ENCODE results near the gene HLA-DMB.

Gene HLA-DMB

DNA sequence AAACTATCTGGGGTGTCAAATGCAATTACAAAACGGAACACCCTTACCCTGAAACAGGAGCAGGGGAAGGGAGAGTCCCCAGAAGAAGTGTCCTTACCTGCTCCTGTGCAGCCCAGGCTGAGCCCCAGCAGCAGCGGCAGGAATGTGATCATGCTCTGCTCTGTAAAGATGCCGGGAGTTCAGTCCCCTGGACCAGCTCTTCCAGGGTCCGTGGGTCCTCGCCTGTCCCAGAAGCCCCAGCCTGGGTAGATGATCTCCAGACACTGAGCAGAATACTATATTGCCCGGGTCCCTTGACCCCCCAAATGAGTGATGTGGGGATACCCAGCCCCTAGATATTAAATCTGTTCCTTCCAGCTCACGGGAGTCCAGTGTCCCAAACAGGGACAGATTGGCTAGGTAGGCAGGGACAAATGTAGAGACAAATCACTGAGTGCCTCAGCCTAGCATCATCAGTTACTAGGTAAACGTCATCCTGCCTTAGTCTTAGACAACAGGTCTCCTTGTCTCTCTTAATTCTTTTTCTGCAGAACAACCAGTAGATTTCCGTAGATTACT, at the start of gene HLA-DMB:
TSS of gene HLA-DMB (minus strand) at position 373 of the 558 bp plus-strand sequence. CDS start at position 152, 221 bp downstream.
- H3K4me3 ChIP-seq (ENCODE audit: low read depth, low read length) = no peak within 1 kb of the TSS

DNA sequence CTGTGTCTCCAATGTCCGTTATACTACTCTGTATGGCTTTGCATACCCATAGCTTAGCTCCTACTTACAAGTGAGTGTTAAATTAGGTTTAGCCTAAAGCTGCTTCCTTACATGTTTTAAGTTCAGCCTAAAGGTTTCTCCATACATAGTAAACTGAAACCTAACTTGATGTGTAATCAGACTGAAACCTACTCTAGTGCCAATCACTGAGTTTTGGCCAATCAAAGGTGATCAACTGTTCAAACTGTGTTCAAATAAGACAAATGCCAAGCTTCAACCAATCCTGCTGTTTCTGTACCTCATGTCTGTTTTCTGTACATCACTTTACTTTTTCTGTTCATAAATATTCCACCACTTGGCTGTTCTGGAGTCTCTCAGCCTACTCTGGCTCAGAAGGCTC, 48.5 kb upstream of the HLA-DMB start:
- H3K4me3 ChIP-seq (ENCODE audit: low read depth, low read length) = no peak overlapping the region

DNA sequence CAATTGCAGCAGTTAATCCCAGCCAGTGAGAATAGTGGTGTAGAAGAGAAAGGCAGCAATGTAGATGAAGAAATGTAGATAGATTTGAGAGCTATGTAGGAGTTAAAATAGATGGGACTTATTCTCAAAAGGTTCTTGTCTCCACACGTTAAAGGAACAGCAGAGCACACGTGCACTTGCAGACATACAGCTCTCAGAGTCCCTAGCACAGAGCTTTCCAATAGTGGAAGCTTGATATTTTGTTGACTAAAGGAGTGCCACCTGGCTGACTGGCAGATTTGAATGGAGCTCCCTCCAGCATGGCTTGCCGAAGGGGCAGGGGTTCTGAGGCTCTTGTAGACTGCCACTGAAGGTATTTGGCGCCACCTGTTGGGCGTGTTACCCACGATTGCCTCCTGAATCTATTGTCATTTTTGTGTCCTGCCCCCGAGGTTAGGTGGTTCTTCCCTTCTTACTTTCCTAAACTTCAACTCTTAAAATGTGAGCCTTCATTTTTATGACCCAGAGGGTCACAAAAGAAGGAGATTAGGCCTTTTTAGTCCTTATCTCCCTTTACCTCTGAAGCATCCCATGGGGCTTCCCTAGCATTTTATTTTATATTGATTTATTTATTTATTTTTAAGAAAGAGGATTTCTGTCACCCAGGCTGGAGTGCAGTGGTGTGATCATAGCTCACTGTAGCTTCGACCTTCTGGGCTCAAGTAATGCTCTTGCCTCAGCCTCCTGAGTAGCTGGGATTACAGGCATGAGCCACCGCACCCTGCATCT, 44.0 kb upstream of the HLA-DMB start:
- H3K4me3 ChIP-seq (ENCODE audit: low read depth, low read length) = no peak overlapping the region

DNA sequence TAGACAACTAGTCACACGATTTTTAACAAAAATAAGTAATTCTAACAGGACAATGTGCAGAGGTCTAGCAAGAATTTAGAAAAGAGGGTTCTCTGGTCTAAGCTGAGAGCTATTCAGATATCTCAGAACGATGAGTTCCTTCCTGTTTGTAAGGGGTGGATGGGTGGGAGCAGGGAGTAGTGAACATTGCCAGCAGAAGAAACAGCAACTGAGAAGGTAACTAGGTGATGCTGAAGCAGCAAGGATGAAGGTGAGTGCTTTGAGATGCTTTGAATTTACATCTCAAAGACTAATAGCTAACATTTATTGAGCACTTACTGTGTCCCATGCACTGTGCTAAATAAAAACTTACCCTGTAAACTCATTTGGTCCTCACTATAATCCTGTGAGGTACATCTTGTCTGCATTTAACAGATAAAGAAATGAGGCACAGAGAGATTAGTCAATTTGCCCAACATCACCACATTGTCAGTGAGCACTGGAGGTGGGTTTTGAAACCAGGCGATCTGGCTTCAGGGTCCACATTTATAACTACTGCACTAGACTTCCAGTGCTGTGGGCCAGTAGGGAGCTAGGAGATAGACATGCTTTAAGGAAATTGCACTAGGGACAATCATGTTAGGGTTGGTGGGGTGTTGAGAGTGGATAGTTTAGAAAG, 43.3 kb upstream of the HLA-DMB start:
- no peak overlapping the region for H3K4me3 ChIP-seq (ENCODE audit: low read depth, low read length)

DNA sequence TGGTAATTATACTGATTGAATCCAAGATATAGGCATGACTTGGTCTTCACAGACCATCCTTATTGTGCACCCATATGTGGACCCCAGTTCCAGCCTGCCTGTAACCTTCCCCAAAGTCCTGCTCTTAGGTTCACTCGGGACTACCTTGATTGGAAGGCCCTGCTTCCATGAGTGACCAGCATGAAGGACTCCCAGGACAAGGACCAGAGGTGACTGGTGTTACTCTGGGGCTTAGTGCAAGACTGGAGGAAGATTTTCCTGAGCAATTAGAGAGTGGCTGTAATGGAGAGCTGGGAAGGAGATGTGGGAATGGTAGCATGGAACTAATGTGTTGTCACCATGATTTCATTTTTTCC, 42.6 kb upstream of the HLA-DMB start:
- no peak overlapping the region for H3K4me3 ChIP-seq (ENCODE audit: low read depth, low read length)

DNA sequence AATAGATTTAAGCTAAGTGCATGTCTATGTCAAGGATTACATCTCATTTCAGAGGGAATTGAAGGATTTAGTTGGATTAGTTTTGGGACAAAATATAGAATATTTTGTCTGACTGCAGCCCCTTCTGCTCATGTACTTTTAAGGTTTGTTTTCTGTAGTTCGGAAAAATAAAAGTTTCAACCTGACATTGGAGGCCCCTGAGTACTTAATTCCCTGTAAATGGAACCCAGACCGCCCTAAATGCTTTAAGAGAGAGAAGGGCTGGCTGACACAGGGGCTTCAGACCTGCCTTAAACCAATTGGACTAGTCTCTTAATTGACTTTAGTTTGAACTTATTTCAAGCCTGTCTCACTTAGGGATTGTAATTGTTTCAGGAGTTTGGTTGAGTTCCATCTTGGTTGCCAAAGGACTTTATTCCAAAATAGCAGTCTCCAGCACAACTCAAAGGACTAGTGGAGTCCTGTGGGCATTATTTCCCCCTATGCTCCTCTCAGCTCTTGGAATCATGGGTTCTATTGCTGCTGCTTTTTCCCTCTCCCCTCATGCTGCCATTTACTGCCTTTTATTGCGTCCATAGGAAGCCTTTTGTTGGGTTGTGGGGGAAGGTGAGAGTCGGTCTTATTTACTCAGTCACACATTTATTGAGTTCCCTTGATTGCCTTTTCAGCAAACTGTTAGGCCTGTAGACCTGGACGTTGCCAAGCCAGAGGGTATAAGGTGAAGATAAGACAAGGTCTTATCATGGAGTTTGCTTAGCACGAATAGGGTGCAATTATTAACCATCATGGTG, 42.1 kb upstream of the HLA-DMB start:
- no peak overlapping the region for H3K4me3 ChIP-seq (ENCODE audit: low read depth, low read length)

DNA sequence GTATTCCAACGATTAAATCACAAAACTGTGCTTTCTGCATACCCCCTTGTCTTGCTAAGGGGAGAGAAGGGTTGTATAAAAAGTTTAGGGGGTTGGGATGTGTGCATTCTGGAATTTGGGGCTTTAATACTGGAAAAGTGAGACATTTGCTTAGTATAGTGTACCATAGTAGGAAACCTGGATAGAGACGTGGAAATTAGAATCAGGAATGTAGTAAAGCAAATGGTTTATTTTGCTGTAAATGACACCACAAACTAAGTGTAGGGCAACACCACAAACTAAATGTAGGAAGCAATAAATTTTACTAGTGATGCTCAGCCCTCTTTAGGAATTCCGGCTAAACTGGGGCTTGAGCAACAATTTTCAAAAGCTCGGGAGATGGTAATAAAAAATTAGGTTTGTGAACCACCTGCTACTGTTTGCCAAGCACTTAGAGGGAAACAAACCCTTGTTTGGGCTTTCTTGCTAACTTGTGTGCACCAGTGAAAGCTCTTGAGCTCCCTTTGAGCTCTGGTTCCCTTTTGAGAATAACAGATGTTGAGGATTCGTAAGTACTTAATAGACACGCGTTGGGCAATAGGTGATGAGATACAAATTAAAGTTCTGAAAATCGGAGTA, 41.4 kb upstream of the HLA-DMB start:
- H3K4me3 ChIP-seq (ENCODE audit: low read depth, low read length) = no peak overlapping the region

DNA sequence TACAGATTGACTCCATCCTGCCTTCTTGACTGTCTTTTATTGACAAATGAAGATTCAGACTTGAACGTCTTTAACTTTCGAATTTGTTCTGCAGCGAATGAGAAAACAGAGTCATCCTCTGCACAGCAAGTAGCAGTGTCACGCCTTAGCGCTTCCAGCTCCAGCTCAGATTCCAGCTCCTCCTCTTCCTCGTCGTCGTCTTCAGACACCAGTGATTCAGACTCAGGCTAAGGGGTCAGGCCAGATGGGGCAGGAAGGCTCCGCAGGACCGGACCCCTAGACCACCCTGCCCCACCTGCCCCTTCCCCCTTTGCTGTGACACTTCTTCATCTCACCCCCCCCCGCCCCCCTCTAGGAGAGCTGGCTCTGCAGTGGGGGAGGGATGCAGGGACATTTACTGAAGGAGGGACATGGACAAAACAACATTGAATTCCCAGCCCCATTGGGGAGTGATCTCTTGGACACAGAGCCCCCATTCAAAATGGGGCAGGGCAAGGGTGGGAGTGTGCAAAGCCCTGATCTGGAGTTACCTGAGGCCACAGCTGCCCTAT, 39.7 kb upstream of the HLA-DMB start:
- H3K4me3 ChIP-seq (ENCODE audit: low read depth, low read length) = no peak overlapping the region

DNA sequence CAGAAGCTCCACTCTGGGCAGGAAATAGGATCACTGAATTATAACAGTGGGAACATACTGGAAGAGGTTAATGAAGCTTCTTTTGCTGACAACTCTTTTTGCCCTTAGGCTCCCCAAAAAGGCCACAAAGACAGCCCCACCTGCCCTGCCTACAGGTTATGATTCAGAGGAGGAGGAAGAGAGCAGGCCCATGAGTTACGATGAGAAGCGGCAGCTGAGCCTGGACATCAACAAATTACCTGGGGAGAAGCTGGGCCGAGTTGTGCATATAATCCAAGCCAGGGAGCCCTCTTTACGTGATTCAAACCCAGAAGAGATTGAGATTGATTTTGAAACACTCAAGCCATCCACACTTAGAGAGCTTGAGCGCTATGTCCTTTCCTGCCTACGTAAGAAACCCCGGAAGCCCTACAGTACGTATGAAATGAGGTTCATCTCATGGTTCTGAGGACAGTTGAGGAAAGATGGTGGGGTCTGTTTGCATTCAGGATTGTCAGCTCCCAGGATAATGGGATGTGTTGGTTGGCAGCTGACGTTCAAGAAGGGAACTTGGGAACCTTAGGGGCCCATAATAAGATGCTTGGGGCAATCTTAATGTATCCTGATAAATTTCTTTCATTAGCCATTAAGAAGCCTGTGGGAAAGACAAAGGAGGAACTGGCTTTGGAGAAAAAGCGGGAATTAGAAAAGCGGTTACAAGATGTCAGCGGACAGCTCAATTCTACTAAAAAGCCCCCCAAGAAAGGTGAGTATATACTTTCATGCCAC, 39.1 kb upstream of the HLA-DMB start:
- no peak overlapping the region for H3K4me3 ChIP-seq (ENCODE audit: low read depth, low read length)

DNA sequence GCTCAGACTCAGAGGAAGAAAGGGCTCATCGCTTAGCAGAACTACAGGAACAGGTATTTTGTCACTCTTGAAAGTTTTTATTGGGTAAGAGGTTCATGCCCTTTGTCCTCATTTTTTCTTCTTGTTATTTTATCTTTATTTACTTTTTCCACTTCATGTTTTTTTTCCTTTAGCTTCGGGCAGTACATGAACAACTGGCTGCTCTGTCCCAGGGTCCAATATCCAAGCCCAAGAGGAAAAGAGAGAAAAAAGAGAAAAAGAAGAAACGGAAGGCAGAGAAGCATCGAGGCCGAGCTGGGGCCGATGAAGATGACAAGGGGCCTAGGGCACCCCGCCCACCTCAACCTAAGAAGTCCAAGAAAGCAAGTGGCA, 37.1 kb upstream of the HLA-DMB start:
- no peak overlapping the region for H3K4me3 ChIP-seq (ENCODE audit: low read depth, low read length)

DNA sequence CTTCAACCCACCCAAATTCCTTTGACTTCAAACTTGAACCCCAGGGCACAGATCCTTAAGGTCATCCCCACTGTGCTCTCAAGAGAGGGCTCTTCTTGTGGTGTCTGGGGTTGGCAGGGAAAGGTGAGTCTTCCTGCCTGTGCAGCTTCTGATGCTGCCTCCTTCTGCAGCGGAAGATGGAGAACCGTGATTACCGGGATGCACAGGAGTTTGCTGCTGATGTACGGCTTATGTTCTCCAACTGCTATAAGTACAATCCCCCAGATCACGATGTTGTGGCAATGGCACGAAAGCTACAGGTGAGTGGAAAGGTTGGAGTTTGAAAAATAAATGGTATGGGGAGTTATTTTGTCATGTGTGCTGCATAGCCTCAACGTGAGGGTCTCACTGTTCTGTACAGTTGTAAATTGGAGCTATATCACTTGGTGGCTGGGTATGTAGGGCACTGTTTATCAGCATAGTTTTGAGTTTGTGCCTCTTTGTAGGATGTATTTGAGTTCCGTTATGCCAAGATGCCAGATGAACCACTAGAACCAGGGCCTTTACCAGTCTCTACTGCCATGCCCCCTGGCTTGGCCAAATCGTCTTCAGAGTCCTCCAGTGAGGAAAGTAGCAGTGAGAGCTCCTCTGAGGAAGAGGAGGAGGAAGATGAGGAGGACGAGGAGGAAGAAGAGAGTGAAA, 36.6 kb upstream of the HLA-DMB start:
- H3K4me3 ChIP-seq (ENCODE audit: low read depth, low read length) = no peak overlapping the region

DNA sequence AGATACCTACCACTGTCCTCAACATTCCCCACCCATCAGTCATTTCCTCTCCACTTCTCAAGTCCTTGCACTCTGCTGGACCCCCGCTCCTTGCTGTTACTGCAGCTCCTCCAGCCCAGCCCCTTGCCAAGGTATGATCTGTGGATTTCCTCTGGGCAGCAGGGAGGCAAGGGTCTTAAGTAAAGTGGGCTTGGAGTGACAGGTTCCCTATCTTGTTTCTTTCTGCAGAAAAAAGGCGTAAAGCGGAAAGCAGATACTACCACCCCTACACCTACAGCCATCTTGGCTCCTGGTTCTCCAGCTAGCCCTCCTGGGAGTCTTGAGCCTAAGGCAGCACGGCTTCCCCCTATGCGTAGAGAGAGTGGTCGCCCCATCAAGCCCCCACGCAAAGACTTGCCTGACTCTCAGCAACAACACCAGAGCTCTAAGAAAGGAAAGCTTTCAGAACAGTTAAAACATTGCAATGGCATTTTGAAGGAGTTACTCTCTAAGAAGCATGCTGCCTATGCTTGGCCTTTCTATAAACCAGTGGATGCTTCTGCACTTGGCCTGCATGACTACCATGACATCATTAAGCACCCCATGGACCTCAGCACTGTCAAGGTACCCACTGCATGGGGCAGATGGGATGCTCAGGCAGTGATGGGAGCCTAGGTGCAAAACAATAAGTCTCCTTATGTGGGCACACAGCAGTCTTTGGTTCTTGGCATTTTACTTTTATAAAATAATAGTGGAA, 35.7 kb upstream of the HLA-DMB start:
- no peak overlapping the region for H3K4me3 ChIP-seq (ENCODE audit: low read depth, low read length)

DNA sequence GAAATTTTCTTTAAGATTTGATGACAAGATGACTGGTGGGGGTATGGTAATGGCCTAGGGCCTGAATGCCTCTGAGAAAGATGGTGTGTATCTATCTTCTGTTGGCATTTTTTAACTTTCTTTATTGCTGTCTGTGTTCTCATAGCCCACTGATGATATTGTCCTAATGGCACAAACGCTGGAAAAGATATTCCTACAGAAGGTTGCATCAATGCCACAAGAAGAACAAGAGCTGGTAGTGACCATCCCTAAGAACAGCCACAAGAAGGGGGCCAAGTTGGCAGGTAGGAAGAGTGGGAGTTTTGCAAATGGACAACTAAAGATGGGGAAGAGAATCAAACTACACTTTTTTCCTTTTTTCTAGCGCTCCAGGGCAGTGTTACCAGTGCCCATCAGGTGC, 35.1 kb upstream of the HLA-DMB start:
- H3K4me3 ChIP-seq (ENCODE audit: low read depth, low read length) = no peak overlapping the region

DNA sequence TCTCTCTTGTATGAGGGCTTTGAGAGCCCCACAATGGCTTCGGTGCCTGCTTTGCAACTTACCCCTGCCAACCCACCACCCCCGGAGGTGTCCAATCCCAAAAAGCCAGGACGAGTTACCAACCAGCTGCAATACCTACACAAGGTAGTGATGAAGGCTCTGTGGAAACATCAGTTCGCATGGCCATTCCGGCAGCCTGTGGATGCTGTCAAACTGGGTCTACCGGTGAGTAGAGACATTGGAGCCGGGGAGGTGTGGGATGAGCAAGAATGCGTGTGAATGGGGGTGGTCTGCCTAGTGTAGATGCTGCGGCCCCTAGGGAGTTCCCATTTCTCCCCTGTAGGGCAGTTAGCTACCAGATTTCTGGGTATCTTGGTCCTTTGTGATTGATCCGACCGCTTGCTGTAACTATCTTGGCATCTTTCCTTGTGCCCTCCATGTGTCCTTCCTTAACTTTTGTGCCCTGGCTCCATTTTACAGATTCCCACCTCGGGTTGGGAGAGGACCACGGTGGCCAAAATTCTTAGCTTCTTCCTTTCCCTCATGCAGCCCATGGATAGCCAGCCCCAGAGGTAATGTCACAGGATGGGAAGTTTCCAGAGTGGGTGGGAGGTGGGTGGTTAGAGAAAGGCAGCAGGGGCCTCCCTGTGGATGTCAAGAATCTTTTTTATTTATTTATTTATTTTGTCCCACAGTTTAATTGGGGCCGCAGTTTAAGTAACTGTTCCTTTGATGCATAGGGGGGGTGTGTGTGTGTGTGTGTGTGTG, 33.9 kb upstream of the HLA-DMB start:
- H3K4me3 ChIP-seq (ENCODE audit: low read depth, low read length) = peak overlapping the region; percentile 97

DNA sequence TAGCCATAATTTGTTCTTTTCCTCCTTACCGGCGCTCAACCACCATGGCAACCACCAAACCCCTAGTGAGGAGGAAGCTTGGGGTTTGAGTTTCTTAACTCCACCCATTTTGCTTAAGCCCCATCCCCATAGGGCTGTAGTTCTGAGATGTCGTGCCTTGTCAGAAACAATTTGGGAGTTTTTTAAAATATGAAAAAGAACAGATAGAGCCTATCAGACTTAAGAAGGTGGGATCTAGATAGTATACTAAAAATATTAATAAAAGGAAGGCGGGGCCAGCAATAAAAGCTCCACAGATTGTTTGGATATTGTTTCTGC, 33.1 kb upstream of the HLA-DMB start:
- peak overlapping the region; percentile 97 for H3K4me3 ChIP-seq (ENCODE audit: low read depth, low read length)

DNA sequence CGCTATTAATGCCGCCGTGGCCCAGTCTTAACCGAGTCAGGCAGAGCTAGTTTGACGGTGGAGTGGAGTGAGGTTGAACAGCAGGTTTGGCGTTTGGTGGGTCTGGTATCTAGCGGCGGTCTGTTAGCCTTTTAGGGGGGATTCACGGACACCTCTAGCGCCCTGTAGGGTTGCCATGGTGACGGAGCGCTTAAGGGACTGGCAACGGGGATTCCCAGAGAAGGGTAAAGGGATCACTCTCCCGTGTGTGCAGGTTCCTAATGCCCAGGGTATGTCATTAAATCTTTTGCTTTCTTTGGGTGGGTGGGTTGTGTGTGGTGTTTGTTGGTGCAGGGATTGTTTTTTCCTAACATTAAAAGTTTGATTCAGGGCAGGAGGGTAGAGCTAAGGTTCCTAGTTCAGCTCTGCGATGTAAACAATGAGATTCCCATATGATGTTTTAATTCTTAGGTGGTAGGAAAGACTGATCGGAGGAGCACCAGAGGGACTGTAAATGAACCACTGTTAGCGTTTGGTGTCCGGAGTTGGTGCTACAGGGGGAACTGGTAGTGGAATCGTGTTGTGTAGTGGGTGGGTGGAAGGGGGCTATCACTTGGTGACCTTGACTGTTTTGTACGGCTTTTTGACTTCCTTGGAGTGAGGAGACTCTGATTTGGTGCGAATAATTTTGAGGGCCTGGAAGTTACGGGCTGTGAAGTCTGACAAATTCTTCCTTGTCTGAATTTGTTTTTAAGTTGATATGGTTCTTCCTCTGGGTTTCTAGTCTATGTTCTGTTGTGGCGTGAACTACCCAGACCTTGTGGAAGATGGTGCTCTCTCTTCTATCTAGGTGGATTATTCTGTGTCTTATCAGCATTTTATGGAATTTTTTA, 32.6 kb upstream of the HLA-DMB start:
- H3K4me3 ChIP-seq (ENCODE audit: low read depth, low read length) = peak overlapping the region; percentile 97

DNA sequence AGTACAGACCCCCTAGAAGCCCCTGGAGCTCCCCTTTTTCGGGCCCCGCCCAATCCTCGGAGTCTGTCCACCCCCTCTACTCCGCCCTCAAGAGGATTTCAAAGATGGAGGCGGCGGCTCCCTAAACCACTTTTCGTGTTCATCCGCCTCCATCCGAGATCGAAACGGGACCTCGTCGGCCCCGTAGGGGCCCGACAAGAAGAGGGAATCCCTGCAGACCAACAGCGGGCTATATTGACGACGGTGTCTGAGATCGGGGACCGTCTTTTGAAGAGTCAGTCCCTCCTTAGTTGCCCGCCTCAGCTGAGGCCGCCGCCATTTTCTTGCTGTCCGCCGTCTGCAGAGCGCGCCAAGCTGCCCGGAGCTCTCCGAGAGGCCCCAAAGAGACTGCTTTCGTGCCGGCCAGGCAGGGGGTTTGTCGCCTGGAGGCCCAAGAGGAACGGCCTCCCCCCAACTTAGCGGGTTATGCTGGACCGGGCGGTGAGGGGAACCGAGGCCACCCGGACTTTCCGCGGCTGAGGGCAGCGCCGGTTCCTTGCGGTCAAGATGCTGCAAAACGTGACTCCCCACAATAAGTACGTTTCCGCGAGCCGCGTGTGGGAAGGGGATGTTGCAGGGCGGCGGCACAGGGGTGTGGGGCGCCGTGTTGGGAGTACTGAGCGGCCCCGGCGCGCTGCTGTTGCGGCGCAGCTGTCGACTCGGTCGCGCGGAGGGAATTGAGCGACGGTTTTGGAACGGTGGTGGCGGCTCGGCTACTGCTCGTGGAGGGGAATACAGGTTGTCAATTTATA, 31.7 kb upstream of the HLA-DMB start:
- peak overlapping the region; percentile 97 for H3K4me3 ChIP-seq (ENCODE audit: low read depth, low read length)

Data from iPS-11a (cell line).